Right lobe of liver (tissue), 4 donors: ENCODE data around the gene INCA1.

Experiments used
- CTCF ChIP-seq, 4 donors: fragments of 200-600 bp in 3 of 4; fragments of 450-650 bp in 1 of 4; IDR thresholded peaks; one replicate each; pipeline versions ENCODE4 v1.5.1 to v1.8.0; 2016 to 2022; ENCODE audit warnings: antibody characterized with exemption in 4 of 4, mild to moderate bottlenecking in 2 of 4
- POLR2A ChIP-seq: fragments of 450-650 bp; IDR thresholded peaks from one replicate; pipeline ENCODE4 v1.6.1; 2017; ENCODE audit warnings: antibody characterized with exemption, mild to moderate bottlenecking
- donor health status: DM: no; HTN: no; CAD: no.
- donor health status: DM: no; HTN: no; CAD: no.
- donor health status: DM: no; HTN: yes; CAD: no.

- TF ChIP-seq CTCF (IDR thresholded peaks at IDR 0.05), result peak; percentile 72 to 85 (median 77)
- peak; percentile 67 for TF ChIP-seq POLR2A
These were observed 10.2 kb downstream of the INCA1 start, which contains the start of gene CAMTA2 for GRCh38 chr17:4986951-4987766.
